UCSD-AML1 (cell line): ENCODE measurements around the gene MAGOH.
"Not testable (repeated sequence)": the region's sequence is repeated elsewhere in the genome, so short reads cannot be mapped to it uniquely, and the experiment has no call there.

ENCODE experiments used
- DNase-seq: peaks from one replicate; lab custom pipeline; 2025; ENCODE audit not compliant: unreplicated experiment; lab: John Stamatoyannopoulos, UW

The MAGOH gene

GRCh38 chr1:53238197-53239155 is at the start of gene MAGOH:
TSS of gene MAGOH (minus strand) at chr1:53238518. CDS start at chr1:53238448, 70 bp downstream.
- peak; percentile 95 for DNase-seq

- no peak for DNase-seq
Observed at GRCh38 chr1:53286955-53287354, 48.6 kb upstream of the MAGOH start.

DNA sequence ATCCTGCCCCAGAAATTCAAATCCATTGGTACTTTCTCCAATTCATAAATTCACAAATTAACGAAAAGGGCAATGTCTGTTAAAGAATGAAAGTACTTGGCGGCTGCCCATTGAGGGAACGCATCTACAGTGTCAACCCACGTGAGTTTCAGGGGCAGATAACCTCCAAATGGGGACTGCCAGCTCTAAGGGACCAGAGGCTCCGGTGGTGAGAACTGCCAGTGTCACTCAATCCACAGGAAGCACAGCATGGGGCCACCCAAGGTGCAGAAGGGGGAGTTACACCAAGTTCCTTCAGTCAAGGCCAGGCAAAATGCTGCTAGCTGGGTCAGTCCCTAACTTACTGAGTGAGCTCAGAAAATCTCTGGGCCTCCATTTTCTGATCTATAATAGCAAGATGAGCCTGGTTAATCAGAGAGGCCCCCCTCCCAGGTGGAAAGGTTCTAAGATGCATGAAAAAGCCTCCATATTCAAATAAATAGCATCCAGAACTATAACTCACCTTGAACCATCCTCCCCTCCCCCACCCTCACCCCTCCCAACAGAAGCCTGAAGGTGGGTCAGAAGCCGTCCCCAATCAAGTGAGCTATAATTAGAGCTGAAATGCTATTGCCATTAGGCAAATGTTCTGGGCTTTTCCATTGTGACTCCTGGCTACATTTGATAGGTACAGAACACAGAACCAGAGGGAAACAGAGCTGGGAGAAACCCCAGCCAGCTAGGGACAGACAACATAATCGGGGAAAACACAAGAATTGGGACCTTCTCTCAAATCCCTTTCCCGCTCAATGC is 47.8 kb upstream of the MAGOH start:
- peak; percentile 55 for DNase-seq

GRCh38 chr1:53285546-53285945 is 47.2 kb upstream of the MAGOH start:
- DNase-seq: no peak

- DNase-seq: no peak
Observed at GRCh38 chr1:53284224-53285020, 46.1 kb upstream of the MAGOH start.

DNA sequence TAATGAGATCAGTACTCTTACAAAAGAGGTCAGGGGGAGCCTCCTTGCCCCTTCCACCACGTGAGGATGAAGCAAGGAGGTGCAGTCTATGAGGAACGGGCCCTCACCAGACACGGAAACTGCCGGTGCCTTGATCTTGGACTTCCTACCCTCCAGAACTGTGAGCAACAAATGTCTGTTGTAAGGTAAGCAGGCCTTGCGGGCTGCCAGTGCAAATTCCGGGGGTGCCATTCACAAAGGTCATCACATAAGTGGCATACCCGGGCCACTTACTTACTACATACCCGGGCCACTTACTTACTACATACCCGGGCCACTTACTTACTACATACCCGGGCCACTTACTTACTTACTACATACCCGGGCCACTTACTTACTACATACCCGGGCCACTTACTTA is 44.8 kb upstream of the MAGOH start:
- DNase-seq: not testable (repeated sequence)

- no peak for DNase-seq
Observed at GRCh38 chr1:53281133-53281532, 42.8 kb upstream of the MAGOH start.

DNA sequence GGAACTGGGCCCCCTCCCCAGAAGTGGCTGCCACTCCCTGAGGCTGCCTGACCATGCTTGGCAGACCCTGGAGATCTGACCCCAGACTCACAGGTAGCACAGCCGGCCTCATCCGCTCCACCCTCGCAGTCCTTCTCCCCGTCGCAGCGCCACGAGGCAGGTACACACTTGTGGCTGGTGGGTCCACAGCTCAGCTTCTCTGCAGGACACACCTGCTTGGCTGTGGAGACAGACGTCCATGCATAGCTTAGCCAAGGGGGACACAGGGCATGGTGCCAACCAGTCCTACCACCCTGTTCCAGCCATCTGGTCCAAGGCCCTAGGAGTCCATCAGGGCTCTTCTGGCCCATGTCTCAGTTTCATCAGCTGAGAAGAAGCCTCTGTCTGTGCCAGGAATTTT is 42.2 kb upstream of the MAGOH start:
- no peak for DNase-seq

DNA sequence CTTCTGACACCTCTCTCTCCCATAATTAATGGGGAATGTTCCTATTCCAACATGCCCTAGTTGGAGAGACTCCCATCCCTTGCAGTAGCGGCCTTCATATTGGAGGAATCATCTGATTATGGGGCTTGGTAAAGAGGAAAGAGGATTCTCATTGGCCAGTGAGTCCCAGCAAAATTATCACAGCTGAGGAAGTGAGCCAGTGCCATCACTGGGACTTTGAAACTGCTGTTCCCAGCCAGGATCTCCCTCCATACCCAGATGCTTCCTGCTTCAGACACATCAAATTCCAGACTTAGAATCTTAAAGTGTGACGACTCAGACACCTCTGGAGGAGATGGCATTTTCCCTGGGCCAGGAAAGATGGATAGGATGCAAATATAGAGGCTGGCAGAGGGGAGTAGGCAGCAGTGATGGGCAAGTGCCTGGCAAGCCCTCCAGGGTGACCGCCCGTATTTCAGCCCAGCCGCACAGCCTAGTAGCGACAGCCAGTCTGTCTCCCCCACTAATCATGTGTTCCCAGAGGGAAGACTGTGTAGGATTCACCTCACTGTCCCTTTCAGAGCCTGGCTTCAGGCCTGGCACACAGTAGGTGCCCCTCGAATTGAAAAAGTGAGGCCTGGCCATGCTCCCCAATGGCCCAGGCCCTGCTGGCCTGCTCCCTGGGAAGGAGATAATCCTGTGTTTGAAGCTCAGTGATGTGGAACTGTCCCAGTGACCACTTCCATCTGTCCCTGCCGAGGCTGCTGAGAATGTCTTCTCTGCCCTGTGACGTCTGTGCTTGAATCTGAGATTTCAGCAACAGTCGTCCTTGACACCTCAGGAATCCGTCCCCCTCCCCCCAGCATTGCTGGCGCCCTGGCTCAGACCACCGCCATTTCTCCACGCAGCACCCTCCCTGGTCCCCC is 41.2 kb upstream of the MAGOH start:
- no peak for DNase-seq

GRCh38 chr1:53278298-53278725 is 40.0 kb upstream of the MAGOH start:
- DNase-seq: peak; percentile 57

DNA sequence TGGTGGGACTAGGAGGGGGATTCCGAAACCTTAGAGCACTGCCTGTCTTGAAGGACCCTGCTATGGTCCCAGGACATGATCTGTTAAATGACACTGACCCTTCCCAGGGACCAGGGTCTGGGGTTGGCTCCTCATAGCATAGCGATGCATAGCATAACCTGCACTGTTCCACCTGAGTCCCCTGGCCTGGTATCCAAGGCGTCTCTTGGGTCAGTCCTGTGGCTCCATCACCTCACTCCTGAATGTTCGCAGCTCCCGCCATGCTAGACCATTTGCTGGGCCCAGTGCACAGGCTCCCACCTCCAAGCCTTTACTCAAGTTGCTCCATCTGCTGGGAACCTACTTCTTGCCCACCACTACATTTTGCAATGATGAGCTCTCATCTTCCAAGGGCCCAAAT is 39.0 kb upstream of the MAGOH start:
- no peak for DNase-seq

GRCh38 chr1:53276902-53277281 is 38.6 kb upstream of the MAGOH start:
- no peak for DNase-seq

DNA sequence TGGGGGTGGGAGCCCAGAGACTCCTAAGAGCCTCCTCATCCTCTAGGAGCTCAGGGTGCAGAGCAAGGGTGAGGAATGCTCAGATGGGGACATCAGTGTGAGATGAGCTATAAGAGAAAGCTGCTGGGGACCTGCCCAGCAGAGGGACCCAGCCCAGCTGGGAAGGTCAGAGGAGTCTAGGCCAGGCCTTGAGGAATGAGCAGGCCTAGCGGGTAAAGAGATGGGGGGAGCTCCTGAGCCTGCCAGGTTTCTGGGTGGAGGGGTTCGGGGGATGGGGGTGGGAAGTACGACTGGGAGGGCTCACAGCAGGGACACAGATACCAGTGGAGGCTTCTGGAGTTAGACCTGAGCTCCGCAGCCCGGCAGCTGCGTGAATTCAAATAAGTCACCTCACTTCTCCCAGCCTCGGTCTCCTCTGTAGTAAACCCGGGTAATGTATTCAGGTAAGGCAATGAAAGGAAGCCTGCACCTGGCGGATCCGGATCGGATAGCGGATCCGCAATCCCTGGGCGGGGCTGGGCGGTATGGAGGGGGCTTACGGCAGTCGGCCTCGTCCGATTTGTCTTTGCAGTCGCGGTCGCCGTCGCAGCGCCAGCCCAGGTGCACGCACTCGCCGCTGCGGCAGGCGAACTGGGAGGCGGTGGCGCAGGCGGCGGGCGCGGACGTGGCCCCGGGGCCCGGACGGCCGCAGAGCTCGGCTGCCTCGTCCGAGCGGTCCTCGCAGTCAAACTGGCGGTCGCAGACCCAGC is 38.0 kb upstream of the MAGOH start:
- DNase-seq: no peak

DNA sequence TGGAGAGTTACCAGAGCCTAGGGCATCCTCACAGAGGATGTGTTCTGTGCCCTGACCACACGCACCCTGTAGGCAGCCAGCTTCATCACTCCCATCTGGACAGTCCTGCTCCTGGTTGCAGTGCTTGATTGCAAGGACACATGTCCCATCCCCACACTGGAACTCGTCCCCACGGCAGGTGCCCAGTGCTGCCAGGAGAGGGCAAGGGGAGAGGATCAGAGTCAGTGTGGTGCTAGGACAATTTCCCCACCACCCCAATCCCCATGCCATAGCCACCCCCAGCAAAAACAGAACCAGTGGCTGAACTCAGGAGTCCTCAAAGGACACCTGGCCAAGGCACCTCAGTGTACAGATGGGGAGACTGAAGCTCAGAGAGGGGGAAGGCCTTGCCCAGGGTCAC is 37.2 kb upstream of the MAGOH start:
- DNase-seq: no peak

DNA sequence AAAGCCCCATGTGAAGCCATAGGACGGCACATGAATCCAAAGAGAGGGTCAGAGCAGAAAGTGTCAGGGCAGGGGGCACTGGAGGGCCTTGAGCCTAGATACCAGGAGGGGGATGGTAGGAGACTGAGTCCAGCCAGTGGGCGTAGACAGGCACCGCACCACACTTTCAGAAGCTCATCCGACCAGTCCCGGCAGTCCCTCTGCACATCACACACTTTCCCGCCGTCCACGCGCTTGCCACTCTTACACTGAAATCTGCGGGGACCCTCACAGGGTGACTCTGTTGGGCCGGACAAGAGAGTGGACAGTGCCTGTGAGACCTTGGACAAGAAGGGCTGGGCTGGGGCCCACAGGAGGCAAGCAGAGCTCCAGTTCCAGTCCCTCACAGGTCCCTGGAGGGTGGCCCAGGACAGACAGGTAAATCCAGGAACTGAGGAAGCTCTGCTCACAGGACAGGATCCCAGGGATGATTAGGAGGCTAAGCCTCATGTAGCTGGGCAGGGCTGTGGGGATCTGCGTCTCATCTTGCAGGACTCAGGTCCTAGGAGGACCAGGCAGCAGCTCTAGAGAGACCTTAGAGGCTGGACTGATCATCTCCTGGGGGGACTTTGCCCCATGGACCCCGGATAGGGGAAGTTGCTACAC is 36.3 kb upstream of the MAGOH start:
- DNase-seq: no peak

DNA sequence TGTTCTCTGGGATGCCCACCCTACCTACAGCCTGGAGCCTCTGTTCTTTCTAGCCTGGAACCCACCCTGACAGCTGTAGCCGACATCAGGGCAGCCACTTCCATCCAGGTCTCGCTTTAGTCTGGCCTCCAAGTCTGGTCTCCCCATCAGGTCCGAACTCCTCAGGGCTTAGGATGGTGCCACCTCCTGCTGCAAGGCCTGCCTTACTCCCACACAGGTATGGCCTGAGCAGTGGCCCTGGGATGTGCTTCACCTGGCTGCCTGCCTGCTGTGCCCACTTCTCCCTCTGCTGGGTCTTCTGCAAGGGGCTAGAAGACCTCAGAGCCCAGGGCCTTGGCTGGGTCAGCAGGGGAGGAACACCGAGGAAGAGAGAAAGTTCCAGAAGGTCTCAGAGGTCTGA is 35.7 kb upstream of the MAGOH start:
- DNase-seq: no peak

- DNase-seq: no peak
Observed at GRCh38 chr1:53273526-53273925, 35.2 kb upstream of the MAGOH start.

- DNase-seq: no peak
Observed at GRCh38 chr1:53272349-53272748, 34.0 kb upstream of the MAGOH start.
